HL-60 (cell line): ENCODE data around the gene ZNF783.

Experiments used
- DNase-seq, 2 experiments: peaks; one replicate each; pipeline ENCODE4 v3.0.0-alpha.2; 2010 to 2020; ENCODE audit warnings: low read depth in 1 of 2, low spot score in 1 of 2
- H3K27ac ChIP-seq: fragments of 250-450 bp; sonication (Bioruptor Pico); replicated peaks from 2 replicates; pipeline ENCODE4 v1.5.1; 2020; ENCODE audit warnings: mild to moderate bottlenecking, moderate library complexity
- H3K27me3 ChIP-seq: fragments of 250-450 bp; sonication (Bioruptor Pico); 2 replicates; pipeline ENCODE4 v1.5.1; 2021; ENCODE audit warnings: mild to moderate bottlenecking, moderate library complexity; ENCODE audit not compliant: insufficient read depth, poor library complexity, severe bottlenecking
- H3K4me3 ChIP-seq: replicated peaks from 2 replicates; pipeline ENCODE4 v1.5.1; 2011; ENCODE audit warnings: mild to moderate bottlenecking, control low read depth, low read length; ENCODE audit not compliant: insufficient read depth
- CTCF ChIP-seq: IDR thresholded peaks from one replicate; pipeline ENCODE4 v1.5.1; 2011; ENCODE audit warnings: low read length, control low read depth, inconsistent platforms; ENCODE audit not compliant: insufficient read depth
- GABPA ChIP-seq: IDR thresholded peaks from 2 replicates; pipeline ENCODE4 v1.6.1; 2012; ENCODE audit warnings: low read depth
- POLR2AphosphoS5 ChIP-seq: IDR thresholded peaks from 2 replicates; pipeline ENCODE4 v1.6.1; 2012; ENCODE audit warnings: low read depth
- SPI1 ChIP-seq: IDR thresholded peaks from 2 replicates; pipeline ENCODE4 v1.6.1; 2012; ENCODE audit warnings: low read depth, mild to moderate bottlenecking, borderline replicate concordance
- TF ChIP-seq, protein P1 (sequence below): IDR thresholded peaks from 2 replicates; pipeline ENCODE4 v1.6.1; 2012; ENCODE audit warnings: low read depth; ENCODE audit not compliant: insufficient replicate concordance

ZNF783 gene

DNA sequence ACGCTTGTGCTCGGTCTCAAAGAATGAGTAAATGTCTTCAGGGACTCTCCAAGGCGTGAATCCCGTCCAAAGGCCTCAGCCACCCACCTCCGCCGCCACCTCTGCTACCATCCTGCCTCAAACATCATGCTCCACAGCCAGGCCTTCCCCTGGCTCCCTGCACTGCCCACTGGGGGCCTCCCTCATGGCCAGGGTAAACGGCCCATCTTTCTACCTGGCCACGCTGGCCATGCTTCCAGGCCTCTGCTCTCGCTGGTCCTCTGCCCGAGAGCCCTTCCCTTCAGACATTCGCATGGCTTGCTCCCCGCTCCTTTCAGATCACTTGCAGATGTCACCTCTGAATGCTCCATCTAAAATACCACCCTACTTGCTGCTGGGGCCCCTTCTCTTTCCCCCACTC, 40.2 kb downstream of the ZNF783 start:
- Histone ChIP-seq H3K27ac (no peak overlapping the region), H3K4me3 (no peak overlapping the region), H3K27me3 (no peaks in the 10 kb centered on the region)
- DNase-seq, result no peak
- TF ChIP-seq GABPA, result no peak
- TF ChIP-seq, protein P1, sequence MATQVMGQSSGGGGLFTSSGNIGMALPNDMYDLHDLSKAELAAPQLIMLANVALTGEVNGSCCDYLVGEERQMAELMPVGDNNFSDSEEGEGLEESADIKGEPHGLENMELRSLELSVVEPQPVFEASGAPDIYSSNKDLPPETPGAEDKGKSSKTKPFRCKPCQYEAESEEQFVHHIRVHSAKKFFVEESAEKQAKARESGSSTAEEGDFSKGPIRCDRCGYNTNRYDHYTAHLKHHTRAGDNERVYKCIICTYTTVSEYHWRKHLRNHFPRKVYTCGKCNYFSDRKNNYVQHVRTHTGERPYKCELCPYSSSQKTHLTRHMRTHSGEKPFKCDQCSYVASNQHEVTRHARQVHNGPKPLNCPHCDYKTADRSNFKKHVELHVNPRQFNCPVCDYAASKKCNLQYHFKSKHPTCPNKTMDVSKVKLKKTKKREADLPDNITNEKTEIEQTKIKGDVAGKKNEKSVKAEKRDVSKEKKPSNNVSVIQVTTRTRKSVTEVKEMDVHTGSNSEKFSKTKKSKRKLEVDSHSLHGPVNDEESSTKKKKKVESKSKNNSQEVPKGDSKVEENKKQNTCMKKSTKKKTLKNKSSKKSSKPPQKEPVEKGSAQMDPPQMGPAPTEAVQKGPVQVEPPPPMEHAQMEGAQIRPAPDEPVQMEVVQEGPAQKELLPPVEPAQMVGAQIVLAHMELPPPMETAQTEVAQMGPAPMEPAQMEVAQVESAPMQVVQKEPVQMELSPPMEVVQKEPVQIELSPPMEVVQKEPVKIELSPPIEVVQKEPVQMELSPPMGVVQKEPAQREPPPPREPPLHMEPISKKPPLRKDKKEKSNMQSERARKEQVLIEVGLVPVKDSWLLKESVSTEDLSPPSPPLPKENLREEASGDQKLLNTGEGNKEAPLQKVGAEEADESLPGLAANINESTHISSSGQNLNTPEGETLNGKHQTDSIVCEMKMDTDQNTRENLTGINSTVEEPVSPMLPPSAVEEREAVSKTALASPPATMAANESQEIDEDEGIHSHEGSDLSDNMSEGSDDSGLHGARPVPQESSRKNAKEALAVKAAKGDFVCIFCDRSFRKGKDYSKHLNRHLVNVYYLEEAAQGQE, result no peak
- TF ChIP-seq SPI1, result no peak
- TF ChIP-seq CTCF, result no peak
- TF ChIP-seq POLR2AphosphoS5, result no peak

DNA sequence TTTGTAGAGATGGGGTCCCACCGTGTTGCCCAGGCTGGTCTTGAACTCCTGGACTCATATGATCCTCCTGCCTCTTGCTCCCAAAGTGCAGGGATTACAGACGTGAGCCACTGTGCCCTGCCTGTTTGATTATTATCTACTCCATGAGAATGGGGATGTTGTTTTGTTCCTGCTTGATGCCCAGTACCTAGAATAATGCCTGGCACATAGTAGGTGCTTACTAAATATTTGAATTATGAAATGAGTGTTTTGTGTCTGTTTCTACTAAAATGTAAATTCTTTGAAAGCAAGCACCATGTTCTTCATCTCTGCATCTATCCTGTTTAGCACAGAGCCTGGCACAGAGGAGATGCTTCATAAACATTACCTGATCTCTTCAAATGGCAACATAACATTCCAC, 40.9 kb downstream of the ZNF783 start:
- no peak overlapping the region for H3K4me3 ChIP-seq
- H3K27ac ChIP-seq, result no peak overlapping the region
- DNase-seq, result no peak
- TF ChIP-seq GABPA, result no peak
- TF ChIP-seq, protein P1, result no peak
- H3K27me3 ChIP-seq, result no peaks in the 10 kb centered on the region

DNA sequence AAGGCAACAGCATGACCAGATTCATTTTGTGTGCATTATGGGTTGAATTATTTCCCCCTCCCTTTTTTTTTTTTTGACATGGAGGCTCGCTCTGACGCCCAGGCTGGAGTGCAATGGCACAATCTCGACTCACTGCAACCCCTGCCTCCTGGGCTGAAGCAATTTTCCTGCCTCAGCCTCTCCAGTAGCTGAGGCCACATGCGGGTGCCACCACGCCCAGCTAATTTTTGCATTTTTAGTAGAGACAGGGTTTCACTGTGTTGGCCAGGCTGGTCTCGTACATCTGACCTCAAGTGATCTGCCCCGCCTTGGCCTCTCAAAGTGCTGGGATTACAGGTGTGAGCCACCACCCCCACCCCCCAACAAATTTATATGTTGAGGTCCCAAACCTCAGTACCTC, 42.0 kb downstream of the ZNF783 start:
- Histone ChIP-seq H3K27ac (no peak overlapping the region), H3K27me3 (no peaks in the 10 kb centered on the region), H3K4me3 (no peak overlapping the region)
- no peak for TF ChIP-seq GABPA
- no peak for DNase-seq

DNA sequence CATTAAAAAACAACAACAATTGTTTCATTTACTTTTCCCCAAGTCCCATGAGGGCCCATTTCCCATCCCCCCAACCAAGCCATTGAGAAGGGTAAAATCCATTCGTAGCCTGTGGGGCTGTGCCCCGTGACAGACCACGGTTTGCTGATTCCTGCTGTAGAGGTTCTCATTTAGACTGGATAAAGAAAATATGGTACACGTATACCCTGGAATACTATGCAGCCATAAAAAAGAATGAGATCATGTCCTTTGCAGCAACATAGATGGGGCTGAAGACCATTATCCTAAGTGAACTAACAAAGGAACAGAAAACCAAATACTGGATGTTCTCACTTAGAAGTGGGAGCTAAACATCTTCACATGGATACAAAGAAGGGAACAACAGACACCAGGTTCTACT, 44.9 kb downstream of the ZNF783 start:
- Histone ChIP-seq H3K4me3 (no peak overlapping the region), H3K27me3 (no peaks in the 10 kb centered on the region), H3K27ac (no peak overlapping the region)
- TF ChIP-seq GABPA (no peak), SPI1 (no peak), CTCF (no peak), POLR2AphosphoS5 (no peak)
- TF ChIP-seq, protein P1, result no peak
- DNase-seq, result no peak
